Duodenal mucosa (tissue), 2 donors: Measurements from ENCODE around the gene CLMP.
A peak's percentile ranks its signal among the peaks of the same experiment; 100 is the strongest.

ENCODE experiments used
- H3K27ac ChIP-seq: one replicate; pipeline ENCODE4 v1.7.0; 2013; ENCODE audit warnings: low read depth, low read length
- H3K27me3 ChIP-seq, 2 donors: one replicate each; pipeline ENCODE4 v1.7.0; 2013; ENCODE audit warnings: low read length in 2 of 2, control low read depth in 1 of 2; ENCODE audit not compliant: insufficient read depth in 2 of 2, control insufficient read depth in 1 of 2
- H3K36me3 ChIP-seq, 2 donors: one replicate each; pipeline ENCODE4 v1.7.0; 2013; ENCODE audit warnings: low read length in 2 of 2, control low read depth in 1 of 2; ENCODE audit not compliant: insufficient read depth in 2 of 2, control insufficient read depth in 1 of 2
- H3K4me1 ChIP-seq, 2 donors: one replicate each; pipeline ENCODE4 v1.7.0; 2013; ENCODE audit warnings: low read length in 2 of 2, control low read depth in 1 of 2; ENCODE audit not compliant: insufficient read depth in 2 of 2, control insufficient read depth in 1 of 2
- H3K4me3 ChIP-seq, 2 donors: one replicate each; pipeline ENCODE4 v1.7.0; 2013; ENCODE audit warnings: low read length in 2 of 2, low read depth in 1 of 2
- H3K9ac ChIP-seq, 2 donors: one replicate each; pipeline ENCODE4 v1.7.0; 2013; ENCODE audit warnings: low read length in 2 of 2, low read depth in 1 of 2
- H3K9me3 ChIP-seq, 2 donors: one replicate each; pipeline ENCODE4 v1.7.0; 2013; ENCODE audit warnings: low read length in 2 of 2, control low read depth in 1 of 2; ENCODE audit not compliant: control insufficient read depth in 1 of 2

The CLMP gene

GRCh38 chr11:123193742-123194141 is 1.3 kb downstream of the CLMP start:
- H3K27me3 ChIP-seq = peaks cover 4 to 12% of the 10 kb centered on the region in 2 donors
- peak overlapping the region; percentile 57 to 65 for H3K4me3 ChIP-seq
- H3K9me3 ChIP-seq = no peaks in the 10 kb centered on the region
- no peak overlapping the region for H3K27ac ChIP-seq
- H3K9ac ChIP-seq = peak overlapping the region in 1 of 2 donors; percentile 44
- no peaks in the 10 kb centered on the region for H3K36me3 ChIP-seq
- peaks cover 3 to 6% of the 10 kb centered on the region in 2 donors for H3K4me1 ChIP-seq

- no peak overlapping the region for H3K27ac ChIP-seq
These were observed 3.1 kb downstream of the CLMP start for GRCh38 chr11:123191939-123192338.

GRCh38 chr11:123190518-123190917 is 4.5 kb downstream of the CLMP start:
- Histone ChIP-seq H3K36me3 (no peaks in the 10 kb centered on the region), H3K4me1 (peaks cover 2% of the 10 kb centered on the region in 2 donors), H3K27me3 (peaks cover 7 to 8% of the 10 kb centered on the region in 2 donors), H3K4me3 (no peak overlapping the region), H3K27ac (no peak overlapping the region), H3K9me3 (no peaks in the 10 kb centered on the region), H3K9ac (no peak overlapping the region)

More at GRCh38 chr11:123191939-123192338, 3.1 kb downstream of the CLMP start:
- Histone ChIP-seq H3K4me3 (no peak overlapping the region), H3K4me1 (peaks cover 3 to 6% of the 10 kb centered on the region in 2 donors), H3K27me3 (peaks cover 8 to 12% of the 10 kb centered on the region in 2 donors), H3K36me3 (no peaks in the 10 kb centered on the region), H3K9ac (no peak overlapping the region), H3K9me3 (no peaks in the 10 kb centered on the region)

- peaks cover 0 to 10% of the 10 kb centered on the region in 2 donors for H3K27me3 ChIP-seq
- H3K9me3 ChIP-seq = no peaks in the 10 kb centered on the region
- no peak overlapping the region for H3K4me3 ChIP-seq
- H3K36me3 ChIP-seq = no peaks in the 10 kb centered on the region
- H3K9ac ChIP-seq = no peak overlapping the region
- no peaks in the 10 kb centered on the region for H3K4me1 ChIP-seq
- H3K27ac ChIP-seq = no peak overlapping the region
These were observed 6.4 kb downstream of the CLMP start for GRCh38 chr11:123188508-123189165.

- Histone ChIP-seq H3K36me3 (no peaks in the 10 kb centered on the region), H3K27me3 (peaks cover 0 to 10% of the 10 kb centered on the region in 2 donors), H3K27ac (no peak overlapping the region), H3K4me1 (no peaks in the 10 kb centered on the region), H3K9me3 (no peaks in the 10 kb centered on the region), H3K4me3 (no peak overlapping the region), H3K9ac (no peak overlapping the region)
These were observed 7.2 kb downstream of the CLMP start for GRCh38 chr11:123187665-123188507.

- Histone ChIP-seq H3K4me1 (no peaks in the 10 kb centered on the region), H3K27me3 (peaks cover 0 to 10% of the 10 kb centered on the region in 2 donors), H3K4me3 (no peak overlapping the region), H3K27ac (no peak overlapping the region), H3K9me3 (no peaks in the 10 kb centered on the region), H3K9ac (no peak overlapping the region), H3K36me3 (no peaks in the 10 kb centered on the region)
These were observed 7.8 kb downstream of the CLMP start for GRCh38 chr11:123187248-123187647.

- Histone ChIP-seq H3K36me3 (no peaks in the 10 kb centered on the region), H3K4me3 (no peak overlapping the region), H3K4me1 (no peaks in the 10 kb centered on the region), H3K9ac (no peak overlapping the region), H3K27ac (no peak overlapping the region), H3K9me3 (no peaks in the 10 kb centered on the region), H3K27me3 (peaks cover 0 to 10% of the 10 kb centered on the region in 2 donors)
These were observed 8.8 kb downstream of the CLMP start for GRCh38 chr11:123186286-123186685.

GRCh38 chr11:123185326-123185725 is 9.7 kb downstream of the CLMP start:
- Histone ChIP-seq H3K27ac (no peak overlapping the region), H3K4me3 (no peak overlapping the region), H3K36me3 (no peaks in the 10 kb centered on the region), H3K9me3 (peaks cover 0 to 2% of the 10 kb centered on the region in 2 donors), H3K27me3 (peaks cover 0 to 10% of the 10 kb centered on the region in 2 donors), H3K9ac (no peak overlapping the region), H3K4me1 (no peaks in the 10 kb centered on the region)

- peaks cover 0 to 10% of the 10 kb centered on the region in 2 donors for H3K27me3 ChIP-seq
- no peaks in the 10 kb centered on the region for H3K36me3 ChIP-seq
- H3K9me3 ChIP-seq = peaks cover 0 to 5% of the 10 kb centered on the region in 2 donors
- H3K4me1 ChIP-seq = peaks cover 0 to 5% of the 10 kb centered on the region in 2 donors
- no peak overlapping the region for H3K4me3 ChIP-seq
- H3K27ac ChIP-seq = no peak overlapping the region
- H3K9ac ChIP-seq = no peak overlapping the region
These were observed 10.5 kb downstream of the CLMP start for GRCh38 chr11:123184531-123184930.

- Histone ChIP-seq H3K4me1 (peaks cover 0 to 5% of the 10 kb centered on the region in 2 donors), H3K27ac (no peak overlapping the region), H3K4me3 (no peak overlapping the region), H3K27me3 (peaks cover 0 to 10% of the 10 kb centered on the region in 2 donors), H3K9me3 (peaks cover 0 to 5% of the 10 kb centered on the region in 2 donors), H3K9ac (no peak overlapping the region), H3K36me3 (no peaks in the 10 kb centered on the region)
These were observed 11.5 kb downstream of the CLMP start for GRCh38 chr11:123183391-123184099.
